GM21423 (cell line): ENCODE measurements around the gene SWT1.
"Not testable (repeated sequence)": the region's sequence is repeated elsewhere in the genome, so short reads cannot be mapped to it uniquely, and the experiment has no call there.

Experiments
- ATAC-seq: cut with Tn5 transposase; IDR thresholded peaks from one replicate; pipeline ENCODE4 v1.9.1; 2021; ENCODE audit warnings: mild to moderate bottlenecking, moderate library complexity; ENCODE audit not compliant: unreplicated experiment

The SWT1 gene

GRCh38 chr1:185317034-185317885 lies 160.3 kb downstream of the SWT1 start, which contains the start of gene IVNS1ABP:
Gene IVNS1ABP (minus strand): TSS chr1:185317243. CDS start chr1:185309493, 7,750 bp downstream.
- ATAC-seq, result peak; percentile 71

GRCh38 chr1:185317886-185318310 lies 160.9 kb downstream of the SWT1 start:
- peak; percentile 44 for ATAC-seq

GRCh38 chr1:185318431-185319138 lies 161.6 kb downstream of the SWT1 start:
- ATAC-seq, result no peak

- no peak for ATAC-seq
Measured at GRCh38 chr1:185319139-185319475, 162.1 kb downstream of the SWT1 start.

GRCh38 chr1:185321104-185321503 lies 164.1 kb downstream of the SWT1 start:
- not testable (repeated sequence) for ATAC-seq

- not testable (repeated sequence) for ATAC-seq
Measured at GRCh38 chr1:185321653-185322221, 164.8 kb downstream of the SWT1 start.

- no peak for ATAC-seq
Measured at GRCh38 chr1:185322636-185323035, 165.7 kb downstream of the SWT1 start.

- ATAC-seq, result no peak
Measured at GRCh38 chr1:185324118-185324517, 167.2 kb downstream of the SWT1 start.

GRCh38 chr1:185325413-185325812 lies 168.4 kb downstream of the SWT1 start:
- ATAC-seq, result no peak

- ATAC-seq, result no peak
Measured at GRCh38 chr1:185328255-185328654, 171.3 kb downstream of the SWT1 start.

GRCh38 chr1:185334182-185334581 lies 177.2 kb downstream of the SWT1 start:
- no peak for ATAC-seq

GRCh38 chr1:185337246-185337645 lies 180.3 kb downstream of the SWT1 start:
- ATAC-seq, result no peak

- ATAC-seq, result peak; percentile 92
Measured at GRCh38 chr1:185338719-185339622, 182.0 kb downstream of the SWT1 start.

- ATAC-seq, result no peak
Measured at GRCh38 chr1:185341196-185341781, 184.3 kb downstream of the SWT1 start.
